ENCODE results near the gene KRTAP4-11. TPM values are rescaled to one million over a fixed set of nuclear protein-coding genes. Genes with fewer than 3 reads are reported as not detected.

KRTAP4-11 gene
- total RNA-seq, 1 experiment from 2014 or later: not detected

- H3K27me3 Mint-ChIP-seq (ENCODE audit: low read depth): peaks cover 2% of the 10 kb centered on the region
Measured at GRCh38 chr17:41141361-41141760, 23.2 kb upstream of the KRTAP4-11 start.

More at GRCh38 chr17:41141361-41141760, 23.2 kb upstream of the KRTAP4-11 start:
- H3K4me2 ChIP-seq (ENCODE audit: insufficient read depth, insufficient read length, low read length): no peak overlapping the region
- no peak overlapping the region for H3K23ac ChIP-seq (ENCODE audit: insufficient read length, low read depth, low read length)
- Mint-ChIP-seq H3K27ac (no peak overlapping the region), H3K9me3 (peaks cover 31 to 40% of the 10 kb centered on the region in 2 experiments), H3K4me3 (no peak overlapping the region), H3K4me1 (peaks cover 0 to under 1% of the 10 kb centered on the region in 2 experiments; a peak in 1 of 4 replicates), H3K36me3 (ENCODE audit: insufficient read depth in 1 of 3, low read depth in 3 of 3) (peaks cover 14 to 39% (median 23%) of the 10 kb centered on the region in 3 experiments)
- H3K27me3 ChIP-seq (ENCODE audit: insufficient read depth, low read length): no peaks in the 10 kb centered on the region
- H3K9ac ChIP-seq (ENCODE audit: extremely low read depth, insufficient read length, low read length): no peak overlapping the region
- no peak for TF ChIP-seq CTCF (conservative IDR thresholded peaks at IDR 0.05)
- H3K56ac ChIP-seq (ENCODE audit: insufficient read length, low read depth, low read length): no peak overlapping the region
- no peak overlapping the region for H3K27ac ChIP-seq (ENCODE audit: insufficient read length, low read depth, low read length)
- H2BK120ac ChIP-seq (ENCODE audit: low read depth, low read length, poor library complexity, severe bottlenecking): no peak overlapping the region
- no peak overlapping the region for H2AFZ ChIP-seq (ENCODE audit: low read length)
- no peak overlapping the region for H4K5ac ChIP-seq (ENCODE audit: insufficient read length, low read depth, low read length)
- no peak overlapping the region for H3T11ph ChIP-seq (ENCODE audit: low read length)
- no peak overlapping the region for H3K4ac ChIP-seq (ENCODE audit: low read depth, low read length)
- H2AK5ac ChIP-seq (ENCODE audit: insufficient read length, low read length): no peak overlapping the region
- no peaks in the 10 kb centered on the region for H3K79me1 ChIP-seq (ENCODE audit: insufficient read depth, low read depth, low read length, poor library complexity, severe bottlenecking)
- peaks cover 7% of the 10 kb centered on the region for H3K9me3 ChIP-seq (ENCODE audit: control insufficient read depth, low read depth, low read length)
- no peaks in the 10 kb centered on the region for H3K23me2 ChIP-seq (ENCODE audit: insufficient read length, low read depth, low read length, poor library complexity, severe bottlenecking)
- no peaks in the 10 kb centered on the region for H3K4me1 ChIP-seq (ENCODE audit: insufficient read depth, low read length)
- no peaks in the 10 kb centered on the region for H3K79me2 ChIP-seq (ENCODE audit: insufficient read depth, low read length)
- no peak for DNase-seq
- H3K18ac ChIP-seq (ENCODE audit: insufficient read length, low read depth, low read length): no peak overlapping the region
- H2BK12ac ChIP-seq (ENCODE audit: insufficient read length, low read depth, low read length): no peak overlapping the region
- H4K20me1 ChIP-seq (ENCODE audit: control insufficient read depth, insufficient read depth, insufficient read length): no peaks in the 10 kb centered on the region
- no peak overlapping the region for H2BK15ac ChIP-seq (ENCODE audit: low read depth, low read length)
- H2BK20ac ChIP-seq (ENCODE audit: low read depth, low read length, poor library complexity, severe bottlenecking): no peak overlapping the region
- no peak overlapping the region for H4K8ac ChIP-seq (replicated peaks; ENCODE audit: insufficient read length, low read depth, low read length)
- H3K14ac ChIP-seq (ENCODE audit: insufficient read depth, low read length): no peak overlapping the region
- H2BK5ac ChIP-seq (ENCODE audit: insufficient read length, low read length): no peak overlapping the region
- no peak overlapping the region for H4K91ac ChIP-seq (ENCODE audit: insufficient read length, low read depth, low read length)

Data from H9 (cell line).